Body of pancreas (tissue), 4 donors: ENCODE data around the gene F2.

Experiments used
- POLR2A ChIP-seq, 3 donors: fragments of 450-650 bp; IDR thresholded peaks; one replicate each; pipeline ENCODE4 v1.6.1; 2016; ENCODE audit warnings: antibody characterized with exemption in 3 of 3, mild to moderate bottlenecking in 2 of 3
- TF ChIP-seq, protein P1 (sequence below), 7 experiments: fragments of 450-650 bp in 4 of 7; fragments of 200-600 bp in 3 of 7; sonication (generic) in 3 of 7; IDR thresholded peaks; one replicate each; pipeline ENCODE4 v1.5.1; 2016 to 2019; ENCODE audit warnings: antibody characterized with exemption in 7 of 7

- TF ChIP-seq, protein P1, sequence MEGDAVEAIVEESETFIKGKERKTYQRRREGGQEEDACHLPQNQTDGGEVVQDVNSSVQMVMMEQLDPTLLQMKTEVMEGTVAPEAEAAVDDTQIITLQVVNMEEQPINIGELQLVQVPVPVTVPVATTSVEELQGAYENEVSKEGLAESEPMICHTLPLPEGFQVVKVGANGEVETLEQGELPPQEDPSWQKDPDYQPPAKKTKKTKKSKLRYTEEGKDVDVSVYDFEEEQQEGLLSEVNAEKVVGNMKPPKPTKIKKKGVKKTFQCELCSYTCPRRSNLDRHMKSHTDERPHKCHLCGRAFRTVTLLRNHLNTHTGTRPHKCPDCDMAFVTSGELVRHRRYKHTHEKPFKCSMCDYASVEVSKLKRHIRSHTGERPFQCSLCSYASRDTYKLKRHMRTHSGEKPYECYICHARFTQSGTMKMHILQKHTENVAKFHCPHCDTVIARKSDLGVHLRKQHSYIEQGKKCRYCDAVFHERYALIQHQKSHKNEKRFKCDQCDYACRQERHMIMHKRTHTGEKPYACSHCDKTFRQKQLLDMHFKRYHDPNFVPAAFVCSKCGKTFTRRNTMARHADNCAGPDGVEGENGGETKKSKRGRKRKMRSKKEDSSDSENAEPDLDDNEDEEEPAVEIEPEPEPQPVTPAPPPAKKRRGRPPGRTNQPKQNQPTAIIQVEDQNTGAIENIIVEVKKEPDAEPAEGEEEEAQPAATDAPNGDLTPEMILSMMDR (IDR thresholded peaks at IDR 0.05) = no peak
- TF ChIP-seq POLR2A (IDR thresholded peaks at IDR 0.05) = no peak
These were observed 17.1 kb downstream of the F2 start for GRCh38 chr11:46736146-46736545.
